ENCODE measurements around the gene STARD9.
"Not testable (repeated sequence)": the region's sequence is repeated elsewhere in the genome, so short reads cannot be mapped to it uniquely, and the experiment has no call there.

Gene STARD9

DNA sequence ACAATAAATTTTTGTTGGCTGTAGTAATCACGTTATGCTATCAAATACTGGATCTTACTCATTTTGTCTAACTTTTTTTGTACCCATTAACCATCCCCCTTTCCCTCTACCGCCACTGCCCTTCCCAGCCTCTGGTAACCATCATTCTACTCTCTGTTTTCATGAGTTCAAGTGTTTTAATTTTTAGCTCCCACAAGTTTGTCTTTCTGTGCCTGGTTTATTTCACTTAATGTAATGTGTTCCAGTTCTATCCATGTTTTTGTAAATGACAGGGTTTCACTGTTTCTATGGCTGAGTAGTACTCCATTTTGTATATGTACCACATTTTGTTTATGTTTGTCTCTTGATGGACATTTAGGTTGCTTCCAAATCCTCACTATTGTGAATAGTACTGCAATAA lies 52.1 kb downstream of the STARD9 start:
- DNase-seq (ENCODE audit: low spot score): no peak

DNA sequence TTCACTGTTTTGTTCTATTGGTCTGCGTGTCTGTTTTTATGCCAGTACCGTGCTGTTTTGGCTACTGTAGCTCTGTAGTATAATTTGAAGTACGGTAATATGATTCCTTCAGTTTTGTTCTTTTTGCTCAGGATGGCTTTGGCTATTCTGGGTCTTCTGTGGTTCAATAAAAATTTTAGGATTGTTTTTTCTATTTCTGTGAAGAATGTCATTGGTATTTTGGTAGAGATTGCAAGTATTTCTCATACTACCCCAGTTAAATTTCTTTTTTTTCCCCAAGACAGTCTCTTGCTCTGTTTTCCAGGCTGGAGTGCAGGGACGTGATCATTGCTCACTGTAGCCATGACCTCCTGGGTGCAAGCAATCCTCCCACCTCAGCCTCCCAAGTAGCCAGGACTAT lies 53.4 kb downstream of the STARD9 start:
- DNase-seq (ENCODE audit: low spot score): no peak

DNA sequence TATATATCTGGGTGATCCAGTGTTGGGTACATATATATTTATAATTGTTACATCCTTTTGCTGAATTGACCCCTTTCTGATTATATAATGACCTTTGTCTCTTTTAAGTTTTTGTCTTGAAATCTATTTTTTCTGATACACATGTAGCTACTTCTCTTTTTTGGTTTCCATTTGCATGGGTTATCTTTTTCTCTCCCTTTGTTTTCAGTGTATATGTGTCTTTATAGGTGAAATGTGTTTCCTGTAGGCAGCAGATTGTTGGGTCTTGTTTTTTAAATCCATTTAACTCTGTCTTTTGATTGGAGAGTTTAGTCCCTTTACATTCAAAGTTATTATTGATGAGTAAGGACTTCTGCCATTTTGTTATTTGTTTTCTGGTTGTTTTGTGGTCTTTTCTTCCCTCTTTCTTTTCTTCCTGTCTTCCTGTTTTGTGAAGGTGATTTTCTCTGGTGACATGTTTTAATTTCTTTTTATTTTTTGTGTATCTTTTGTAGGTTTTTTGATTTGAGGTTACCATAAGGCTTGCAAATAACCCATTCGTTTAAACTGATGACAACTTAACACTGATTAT lies 56.8 kb downstream of the STARD9 start:
- DNase-seq (ENCODE audit: low spot score): no peak

DNA sequence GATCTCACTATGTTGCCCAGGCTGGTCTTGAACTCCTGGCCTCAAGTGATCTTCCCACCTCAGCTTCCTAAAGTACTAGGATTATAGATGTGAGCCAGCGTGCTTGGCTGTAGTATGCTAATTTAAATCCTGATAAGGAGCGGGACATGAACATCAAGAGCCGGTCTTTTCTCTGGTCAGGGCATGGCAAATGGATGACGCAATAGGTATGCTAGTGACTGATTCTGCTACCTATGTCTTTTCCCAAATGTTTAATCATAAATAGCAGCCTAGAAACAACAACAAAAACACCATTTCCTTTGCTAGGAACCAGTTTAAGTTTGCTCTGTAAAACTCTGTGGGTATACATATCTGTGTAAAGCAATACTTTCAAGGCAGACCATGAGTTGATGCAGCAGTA lies 64.7 kb downstream of the STARD9 start:
- DNase-seq (ENCODE audit: low spot score): no peak

DNA sequence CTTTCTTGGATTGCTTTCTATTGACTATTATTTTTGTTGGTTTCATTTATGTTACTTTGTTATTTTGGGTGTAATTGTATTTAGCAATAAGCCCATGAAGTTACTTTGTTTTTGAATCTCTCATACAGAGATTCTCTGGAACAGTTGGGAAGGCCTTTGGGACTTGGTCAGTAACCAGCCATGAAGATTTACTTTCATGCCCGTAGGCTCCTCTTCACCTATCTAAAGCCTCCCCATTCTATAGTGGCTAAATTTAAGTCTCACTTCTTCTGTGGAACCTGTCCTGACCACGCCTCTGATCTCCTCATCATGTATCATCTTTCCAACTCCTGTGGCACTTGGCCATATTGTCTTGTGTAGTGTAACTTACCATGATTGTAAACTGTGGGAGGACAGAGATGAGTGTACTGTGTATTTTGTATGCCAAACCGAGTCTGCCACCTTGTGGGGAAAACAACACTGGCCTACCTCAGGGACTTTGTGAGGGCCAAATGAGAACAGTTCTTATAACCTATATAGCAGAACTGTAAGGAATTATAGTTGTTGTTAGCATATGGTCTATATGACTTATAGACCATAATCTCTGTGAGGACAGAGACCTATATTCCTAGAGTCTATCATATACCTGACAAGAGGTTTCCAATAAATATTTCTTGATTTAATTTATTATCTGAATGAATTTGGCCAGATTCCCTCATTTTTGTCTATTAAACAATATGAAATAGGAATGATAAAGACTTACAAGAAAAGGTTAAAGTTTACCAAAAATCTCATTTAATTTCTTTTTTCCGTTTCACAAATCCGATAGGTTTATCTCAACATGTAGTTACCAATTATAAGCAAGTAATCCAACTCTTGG lies 75.0 kb downstream of the STARD9 start:
- DNase-seq (ENCODE audit: low spot score): peak; percentile 44

DNA sequence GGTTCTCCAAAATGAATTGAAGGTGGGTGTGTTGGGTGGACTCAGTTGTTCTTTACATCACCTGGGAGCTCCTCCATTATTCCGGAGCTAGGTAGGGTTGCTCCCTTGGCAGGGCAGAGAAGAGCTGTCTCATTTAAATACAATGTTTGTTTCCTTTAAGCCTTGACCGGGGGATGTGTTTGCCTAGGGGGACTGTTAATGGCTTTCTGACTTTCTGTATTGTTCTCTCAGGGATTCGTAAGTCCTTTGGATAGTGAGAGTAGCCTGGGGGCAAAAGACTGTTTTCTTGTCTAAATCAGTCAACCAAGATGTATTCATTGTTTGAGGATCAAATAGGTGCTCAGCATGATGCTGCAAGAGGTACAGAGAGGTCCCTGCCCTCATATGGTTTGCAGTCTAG lies 90.4 kb downstream of the STARD9 start:
- no peak for DNase-seq (ENCODE audit: low spot score)

DNA sequence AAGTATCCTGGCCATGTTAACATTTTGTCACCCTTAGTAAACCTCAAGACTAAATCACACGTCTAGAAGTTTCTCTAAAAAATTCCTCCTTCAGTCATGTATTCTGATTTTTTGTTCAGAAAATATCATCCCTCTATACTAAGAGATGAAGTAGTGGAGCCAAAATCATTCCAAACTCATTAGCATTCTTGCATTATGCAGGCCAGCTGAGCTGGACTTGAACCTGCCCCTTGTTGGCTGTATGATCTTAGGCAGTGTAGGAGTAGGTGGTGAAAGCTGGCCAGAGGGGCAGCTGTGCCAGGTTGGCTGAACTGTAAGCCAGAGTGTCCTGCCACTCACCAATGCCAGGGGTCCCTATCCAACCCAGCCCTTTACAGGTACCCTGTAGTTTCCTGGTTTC lies 92.4 kb downstream of the STARD9 start:
- no peak for DNase-seq (ENCODE audit: low spot score)

DNA sequence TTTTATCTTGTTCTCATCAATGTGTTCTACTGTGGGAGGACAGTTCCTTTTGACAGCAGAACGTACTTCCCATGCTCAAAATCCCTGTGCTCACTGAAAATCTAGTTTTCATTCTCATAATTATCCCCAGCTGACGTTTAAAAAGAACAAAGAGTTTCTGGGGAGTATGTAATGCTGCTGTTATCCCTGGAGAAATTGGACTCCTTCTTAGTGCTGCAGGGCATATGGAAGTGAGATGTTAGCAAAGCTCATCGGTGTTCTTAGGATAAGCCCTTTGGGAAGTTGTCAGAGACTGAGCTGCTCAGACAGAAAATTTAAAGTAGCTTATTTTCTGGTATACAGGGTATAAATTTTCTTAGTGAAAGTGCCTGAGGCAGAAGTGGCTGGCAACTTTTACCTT lies 95.0 kb downstream of the STARD9 start:
- DNase-seq (ENCODE audit: low spot score): no peak

DNA sequence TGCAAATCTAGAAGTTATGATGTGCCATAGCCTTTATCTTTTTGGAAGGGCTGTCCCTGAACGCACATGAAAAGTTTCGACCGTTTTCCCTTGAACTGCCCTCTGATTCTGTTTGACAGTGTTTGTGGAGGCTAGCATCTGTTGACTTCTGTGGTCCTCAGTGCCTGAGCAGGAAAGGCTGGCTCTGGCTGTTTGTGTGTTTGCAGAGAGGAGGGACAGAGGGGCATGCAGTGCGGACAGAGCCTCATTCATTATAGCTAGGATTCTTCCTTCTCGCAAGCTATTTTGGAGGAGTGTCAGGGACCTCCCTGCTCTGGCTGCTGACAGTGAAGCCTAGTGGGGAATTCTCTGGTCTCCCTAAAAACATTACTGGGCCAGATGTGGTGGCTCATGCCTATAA lies 97.0 kb downstream of the STARD9 start:
- no peak for DNase-seq (ENCODE audit: low spot score)

DNA sequence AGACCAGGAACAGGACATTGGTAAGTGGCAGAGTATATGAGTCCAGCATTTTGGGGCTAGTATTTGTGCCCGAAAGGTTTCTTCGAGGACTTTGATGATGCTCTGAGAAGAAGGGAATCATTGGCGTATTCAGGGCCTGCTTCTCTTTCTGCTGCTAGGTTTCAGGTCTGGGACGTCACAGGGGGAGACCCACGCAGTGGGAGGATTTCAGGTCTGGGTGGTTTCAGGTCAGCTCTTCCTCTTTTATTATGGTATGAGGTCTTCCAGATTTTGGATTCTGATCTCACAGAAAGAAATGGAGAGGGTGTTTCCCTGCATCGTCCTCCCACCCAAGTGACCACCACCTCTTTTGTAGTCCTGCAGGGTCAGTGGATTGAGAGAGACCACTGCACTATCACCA lies 99.1 kb downstream of the STARD9 start:
- DNase-seq (ENCODE audit: low spot score): no peak

DNA sequence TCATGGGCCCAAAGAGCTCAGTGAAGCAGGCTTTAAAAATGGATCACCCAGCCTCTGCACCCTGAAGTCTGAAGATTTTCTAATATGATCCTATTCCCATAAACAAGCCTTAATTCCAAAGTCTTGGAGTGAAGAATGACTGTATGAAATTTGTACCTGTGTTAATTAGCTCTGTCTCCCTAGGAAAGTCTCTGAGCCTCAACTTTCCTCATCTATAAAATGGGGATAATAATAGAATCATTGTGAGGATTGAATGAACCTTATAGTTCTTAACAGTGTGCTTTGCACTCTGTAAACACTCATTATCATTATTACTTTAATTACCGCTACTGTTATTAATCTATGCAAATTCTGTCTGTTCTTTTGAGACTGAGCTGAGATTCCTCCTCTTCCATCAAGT lies 99.6 kb downstream of the STARD9 start:
- no peak for DNase-seq (ENCODE audit: low spot score)

DNA sequence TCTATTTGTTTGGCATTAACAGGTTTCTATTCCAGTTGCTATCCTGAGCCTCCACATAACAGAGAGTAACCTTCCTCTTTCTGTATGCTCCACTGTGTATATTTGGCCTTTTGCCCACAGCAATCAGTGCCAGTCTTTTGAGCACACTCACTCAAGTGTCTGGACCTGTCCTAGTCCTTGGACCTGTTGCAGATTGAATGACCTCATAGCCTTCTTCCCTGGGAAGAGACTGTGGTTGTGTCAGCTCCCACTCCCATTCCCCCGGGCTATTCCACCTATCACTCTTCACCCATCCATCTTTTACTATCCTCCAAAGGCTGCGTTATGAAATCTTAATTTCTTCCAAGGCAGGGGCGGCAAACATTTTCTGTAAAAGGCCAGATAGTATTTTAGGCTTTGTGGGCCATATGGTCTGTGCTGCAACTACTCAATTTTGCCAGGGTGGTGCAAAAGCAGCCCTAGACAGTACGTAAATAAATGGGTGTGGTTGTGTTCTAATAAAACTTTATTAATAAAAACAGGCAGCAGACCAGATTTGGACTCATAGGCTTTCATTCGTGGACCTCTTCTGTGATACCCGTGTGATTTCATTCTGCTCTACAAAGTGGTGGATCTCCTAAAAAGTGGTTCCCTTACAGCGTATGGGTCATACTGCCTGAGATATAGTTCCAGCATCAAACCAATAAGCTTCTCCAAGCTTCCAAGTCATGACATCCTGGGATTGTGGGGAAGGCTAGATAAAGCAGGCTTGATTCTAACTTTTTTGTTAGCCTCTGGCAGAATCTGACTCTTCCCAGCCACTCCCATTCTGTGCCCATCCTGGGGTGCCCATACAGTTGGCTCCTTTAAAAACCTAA lies 104.1 kb downstream of the STARD9 start:
- DNase-seq (ENCODE audit: low spot score): no peak

DNA sequence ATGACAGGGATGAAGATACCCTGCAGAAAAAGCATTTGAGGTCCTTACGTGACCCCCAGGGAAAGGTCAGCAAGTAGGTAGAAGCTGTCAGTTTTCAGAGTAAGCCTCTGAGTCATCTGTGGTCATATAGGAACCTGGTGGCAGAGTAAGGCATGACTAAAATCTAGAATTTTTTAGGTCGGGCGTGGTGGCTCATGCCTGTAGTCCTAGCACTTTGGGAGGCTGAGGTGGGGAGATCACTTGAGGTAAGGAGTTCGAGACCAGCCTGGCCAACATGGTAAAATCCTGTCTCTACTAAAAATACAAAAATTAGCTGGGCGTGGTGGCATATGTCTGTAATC lies 104.7 kb downstream of the STARD9 start:
- not testable (repeated sequence) for DNase-seq (ENCODE audit: low spot score)

DNA sequence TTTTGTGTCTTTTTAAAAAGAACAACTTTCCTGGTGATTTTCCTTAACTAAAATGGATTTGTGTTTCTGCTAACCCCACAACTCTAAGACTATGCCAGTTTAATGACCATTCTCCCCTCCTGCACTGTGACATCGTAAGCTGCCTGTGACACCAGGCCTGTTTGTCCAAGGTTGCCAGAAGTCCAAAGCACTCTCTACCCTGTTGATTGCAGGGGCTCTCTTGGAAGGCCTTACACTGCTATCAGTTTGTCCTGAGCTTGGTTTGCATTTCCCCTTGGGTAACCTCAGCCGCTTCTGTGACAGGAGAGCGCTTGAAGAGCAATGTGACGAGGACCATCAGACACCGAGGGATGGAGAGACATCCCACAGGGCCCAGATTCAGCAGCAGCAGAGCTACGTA lies 105.7 kb downstream of the STARD9 start:
- DNase-seq (ENCODE audit: low spot score): no peak

DNA sequence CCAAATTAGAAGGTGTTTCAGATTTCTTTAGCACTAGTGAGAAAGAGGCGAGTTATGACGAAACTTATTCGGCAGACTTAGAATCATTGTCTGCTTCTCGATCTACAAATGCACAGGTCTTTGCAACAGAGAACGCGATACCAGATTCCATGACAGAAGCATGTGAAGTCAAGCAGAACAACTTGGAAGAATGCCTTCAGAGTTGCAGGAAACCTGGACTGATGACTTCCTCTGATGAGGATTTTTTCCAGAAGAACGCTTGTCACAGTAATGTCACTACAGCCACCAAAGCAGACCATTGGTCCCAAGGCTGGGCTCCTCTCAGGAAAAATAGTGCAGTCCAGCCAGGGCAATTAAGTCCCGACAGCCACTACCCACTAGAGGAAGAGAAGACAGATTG lies 110.9 kb downstream of the STARD9 start:
- DNase-seq (ENCODE audit: low spot score): no peak

DNA sequence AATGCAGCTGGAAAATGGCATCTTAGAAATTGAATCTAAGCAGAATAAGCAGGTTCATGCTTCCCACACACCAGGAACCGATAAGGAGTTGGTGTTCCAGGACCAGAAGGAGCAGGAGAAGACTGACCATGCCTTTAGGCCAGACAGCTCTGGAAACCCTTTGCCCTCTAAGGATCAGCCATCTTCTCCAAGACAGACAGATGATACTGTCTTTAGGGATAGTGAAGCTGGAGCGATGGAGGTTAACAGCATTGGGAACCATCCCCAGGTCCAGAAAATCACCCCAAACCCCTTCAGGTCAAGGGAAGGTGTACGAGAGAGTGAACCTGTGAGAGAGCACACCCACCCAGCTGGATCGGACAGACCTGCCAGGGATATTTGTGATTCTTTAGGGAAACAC lies 112.3 kb downstream of the STARD9 start:
- no peak for DNase-seq (ENCODE audit: low spot score)

DNA sequence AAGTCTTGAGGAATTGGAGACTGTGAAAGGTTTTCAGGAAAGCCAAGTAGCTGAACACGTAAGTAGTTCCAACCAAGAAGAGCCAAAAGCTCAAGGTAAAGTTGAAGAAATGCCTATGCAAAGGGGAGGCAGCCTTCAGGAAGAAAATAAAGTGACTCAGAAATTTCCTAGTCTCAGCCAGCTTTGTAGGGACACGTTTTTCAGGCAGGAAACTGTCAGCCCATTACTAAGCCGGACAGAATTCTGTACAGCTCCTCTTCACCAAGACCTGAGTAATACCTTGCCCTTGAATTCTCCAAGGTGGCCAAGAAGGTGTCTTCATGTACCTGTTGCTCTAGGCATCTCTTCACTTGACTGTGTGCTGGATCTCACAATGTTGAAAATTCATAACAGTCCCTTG lies 112.9 kb downstream of the STARD9 start:
- DNase-seq (ENCODE audit: low spot score): no peak

DNA sequence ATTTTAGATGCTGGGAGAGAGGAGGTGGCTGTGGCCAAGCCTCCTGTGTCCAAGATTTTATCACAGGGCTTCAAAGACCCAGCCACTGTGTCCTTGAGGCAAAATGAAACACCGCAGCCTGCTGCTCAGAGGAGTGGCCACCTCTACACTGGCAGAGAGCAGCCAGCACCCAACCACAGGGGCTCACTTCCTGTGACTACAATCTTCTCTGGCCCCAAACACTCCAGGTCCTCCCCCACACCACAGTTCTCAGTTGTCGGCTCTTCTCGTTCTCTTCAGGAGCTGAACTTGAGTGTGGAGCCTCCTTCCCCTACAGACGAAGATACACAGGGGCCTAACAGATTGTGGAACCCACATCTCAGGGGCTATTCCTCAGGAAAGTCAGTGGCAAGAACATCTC lies 115.9 kb downstream of the STARD9 start:
- no peak for DNase-seq (ENCODE audit: low spot score)

DNA sequence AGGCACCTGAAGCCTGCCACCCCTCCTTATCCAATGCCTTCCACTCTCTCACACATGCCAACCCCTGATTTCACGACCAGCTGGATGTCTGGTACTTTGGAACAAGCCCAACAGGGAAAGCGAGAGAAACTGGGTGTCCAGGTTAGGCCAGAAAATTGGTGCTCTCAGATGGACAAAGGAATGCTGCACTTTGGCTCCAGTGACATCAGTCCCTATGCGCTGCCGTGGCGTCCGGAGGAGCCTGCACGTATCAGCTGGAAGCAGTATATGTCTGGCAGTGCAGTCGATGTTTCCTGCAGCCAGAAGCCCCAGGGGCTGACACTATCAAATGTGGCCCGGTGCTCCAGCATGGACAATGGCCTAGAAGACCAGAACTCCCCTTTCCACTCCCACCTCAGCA lies 116.4 kb downstream of the STARD9 start:
- no peak for DNase-seq (ENCODE audit: low spot score)

DNA sequence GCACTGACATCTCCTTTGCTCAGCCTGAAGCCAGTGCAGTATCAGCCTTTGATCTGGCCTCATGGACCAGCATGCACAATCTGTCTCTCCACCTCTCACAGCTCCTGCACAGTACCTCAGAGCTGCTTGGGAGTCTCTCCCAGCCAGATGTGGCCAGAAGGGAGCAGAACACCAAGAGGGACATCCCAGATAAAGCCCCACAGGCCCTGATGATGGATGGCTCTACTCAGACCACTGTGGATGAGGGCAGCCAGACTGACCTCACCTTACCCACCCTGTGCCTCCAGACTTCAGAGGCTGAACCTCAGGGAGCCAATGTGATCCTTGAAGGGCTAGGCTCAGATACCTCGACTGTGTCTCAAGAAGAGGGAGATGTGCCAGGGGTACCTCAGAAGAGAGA lies 117.1 kb downstream of the STARD9 start:
- DNase-seq (ENCODE audit: low spot score): no peak

DNA sequence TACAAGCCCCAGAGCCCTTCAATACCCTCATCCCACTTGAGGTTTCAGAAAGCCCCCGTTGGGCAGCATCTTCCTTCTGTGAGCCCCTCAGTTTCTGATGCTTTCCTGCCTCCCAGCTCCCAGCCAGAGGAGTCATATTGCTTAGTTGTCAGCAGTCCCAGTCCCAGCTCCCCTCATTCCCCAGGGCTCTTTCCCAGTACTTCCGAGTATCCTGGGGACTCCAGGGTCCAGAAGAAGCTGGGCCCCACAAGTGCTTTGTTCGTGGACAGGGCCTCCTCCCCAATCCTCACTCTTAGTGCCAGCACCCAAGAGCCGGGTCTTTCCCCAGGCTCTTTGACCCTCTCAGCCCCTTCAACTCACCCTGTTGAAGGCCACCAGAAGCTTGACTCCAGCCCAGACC lies 117.6 kb downstream of the STARD9 start:
- DNase-seq (ENCODE audit: low spot score): no peak

DNA sequence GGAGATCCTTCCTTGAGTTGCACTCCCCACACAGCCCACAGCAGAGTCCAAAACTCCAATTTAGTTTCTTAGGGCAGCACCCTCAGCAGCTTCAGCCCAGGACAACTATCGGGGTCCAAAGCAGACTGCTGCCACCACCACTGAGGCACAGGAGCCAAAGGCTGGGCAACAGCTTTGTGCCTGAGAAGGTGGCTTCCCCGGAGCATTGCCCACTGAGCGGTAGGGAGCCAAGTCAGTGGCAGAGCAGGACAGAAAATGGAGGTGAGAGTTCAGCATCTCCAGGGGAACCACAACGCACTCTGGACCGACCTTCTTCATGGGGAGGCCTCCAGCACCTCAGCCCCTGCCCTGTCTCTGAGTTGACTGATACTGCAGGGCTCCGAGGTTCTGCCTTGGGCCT lies 118.1 kb downstream of the STARD9 start:
- no peak for DNase-seq (ENCODE audit: low spot score)

DNA sequence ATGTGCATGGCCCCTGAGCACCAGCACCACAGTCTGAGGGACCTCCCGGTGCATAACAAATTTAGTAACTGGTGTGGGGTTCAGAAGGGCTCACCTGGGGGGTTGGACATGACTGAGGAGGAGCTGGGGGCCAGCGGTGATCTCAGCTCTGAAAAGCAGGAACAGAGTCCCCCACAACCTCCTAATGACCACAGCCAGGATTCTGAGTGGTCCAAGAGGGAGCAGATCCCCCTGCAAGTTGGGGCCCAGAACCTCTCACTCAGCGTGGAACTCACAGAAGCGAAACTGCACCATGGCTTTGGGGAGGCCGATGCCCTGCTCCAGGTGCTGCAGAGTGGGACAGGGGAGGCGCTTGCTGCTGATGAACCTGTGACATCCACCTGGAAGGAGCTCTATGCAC lies 118.5 kb downstream of the STARD9 start:
- DNase-seq (ENCODE audit: low spot score): no peak

Data from CD4-positive, alpha-beta T cell treated with Interleukin-15 for 4 hours (primary cell).